GM12892 (cell line): Measurements from ENCODE around the gene CEP112.

Experiments
- DNase-seq: peaks from one replicate; pipeline ENCODE4 v3.0.0; 2011; ENCODE audit not compliant: insufficient read length
- FAIRE-seq: peaks from 2 replicates; lab custom pipeline; 2011; peaks lifted over from hg19 to GRCh38; lab: Jason Lieb, UNC
- POLR2A ChIP-seq: IDR thresholded peaks from 2 replicates; pipeline ENCODE4 v1.6.1; 2011; ENCODE audit warnings: low read depth, low read length, control low read depth
- POLR2AphosphoS5 ChIP-seq: IDR thresholded peaks from 2 replicates; pipeline ENCODE4 v1.6.1; 2011; ENCODE audit warnings: low read depth, low read length, control low read depth
- TAF1 ChIP-seq: IDR thresholded peaks from 2 replicates; pipeline ENCODE4 v1.6.1; 2011; ENCODE audit warnings: low read depth, mild to moderate bottlenecking, control low read depth, low read length, borderline replicate concordance

CEP112 gene

DNA sequence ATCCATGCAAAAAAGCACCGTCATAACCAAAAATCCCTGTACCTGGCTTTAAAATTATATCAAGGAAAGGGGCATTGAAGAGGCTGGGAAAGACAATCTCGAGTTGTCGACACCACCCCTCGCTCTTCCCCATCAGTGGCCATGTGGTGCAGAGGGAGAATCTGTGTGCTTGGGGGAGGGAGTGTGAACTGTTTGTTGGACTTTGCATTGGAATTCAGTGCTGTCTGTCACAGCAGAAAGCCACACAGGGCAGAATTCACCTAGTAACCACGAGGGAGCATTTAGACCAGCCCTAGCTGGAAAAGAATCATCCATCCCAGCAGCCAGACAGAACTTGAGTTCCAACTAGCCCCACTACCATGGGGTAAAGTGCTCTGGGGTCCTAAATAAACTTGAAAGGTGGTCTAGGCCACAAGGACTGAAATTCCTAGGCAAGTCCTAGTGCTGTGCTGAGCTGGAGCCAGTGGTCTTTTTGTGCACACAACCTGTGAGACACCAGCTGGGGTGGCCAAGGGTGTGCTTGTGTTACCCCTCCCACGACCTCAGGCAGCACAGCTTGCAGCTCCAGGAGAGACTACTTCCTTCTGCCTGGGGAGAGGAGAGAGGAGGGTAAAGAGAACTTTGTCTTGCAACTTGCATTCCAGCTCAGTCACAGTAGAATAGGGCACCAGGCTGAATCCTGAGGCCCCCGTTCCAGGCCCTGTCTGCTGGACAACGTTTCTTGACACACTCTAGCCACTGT lies 11.5 kb upstream of the CEP112 start:
- DNase-seq (no peak), FAIRE-seq (no peak)
- TF ChIP-seq POLR2A (no peak), TAF1 (no peak), POLR2AphosphoS5 (no peak)

DNA sequence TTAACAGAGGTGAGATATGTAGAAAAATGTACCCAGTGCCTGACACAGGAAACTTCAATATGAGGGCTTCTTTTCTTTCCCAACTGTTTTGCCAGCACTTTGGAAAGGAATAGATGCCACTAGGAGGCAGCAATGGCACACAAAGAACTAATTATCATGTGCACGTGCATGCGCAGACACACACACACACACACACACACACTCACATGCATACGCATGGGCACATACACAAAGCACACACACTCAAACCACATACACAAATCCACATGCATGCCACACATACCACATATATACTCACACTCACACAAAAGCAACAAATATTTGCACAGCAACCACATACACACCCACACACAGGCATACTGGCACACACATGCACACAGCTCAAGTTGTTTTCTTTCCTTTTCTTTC lies 8.8 kb upstream of the CEP112 start:
- TF ChIP-seq POLR2AphosphoS5 = no peak
- no peak for TF ChIP-seq POLR2A
- no peak for TF ChIP-seq TAF1
- FAIRE-seq = no peak
- DNase-seq = no peak

DNA sequence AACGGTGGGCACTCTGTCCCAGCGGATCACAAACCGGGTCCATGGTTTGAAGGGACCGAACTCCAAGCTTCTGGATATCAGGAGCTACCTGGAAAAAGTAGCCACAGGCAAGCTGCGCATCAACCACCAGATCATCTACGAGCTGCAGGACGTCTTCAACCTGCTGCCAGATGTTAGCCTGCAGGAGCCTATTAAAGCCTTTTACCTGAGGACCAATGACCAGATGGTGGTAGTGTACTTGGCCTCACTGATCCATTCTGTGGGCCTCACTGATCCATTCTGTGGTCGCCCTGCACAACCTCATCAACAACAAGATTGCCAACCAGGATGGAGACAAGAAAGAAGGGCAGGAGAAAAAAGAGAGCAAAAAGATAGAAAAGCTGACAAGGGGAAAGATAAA lies 6.3 kb upstream of the CEP112 start:
- FAIRE-seq = no peak
- no peak for DNase-seq
- TF ChIP-seq TAF1 (no peak), POLR2AphosphoS5 (no peak), POLR2A (no peak)

DNA sequence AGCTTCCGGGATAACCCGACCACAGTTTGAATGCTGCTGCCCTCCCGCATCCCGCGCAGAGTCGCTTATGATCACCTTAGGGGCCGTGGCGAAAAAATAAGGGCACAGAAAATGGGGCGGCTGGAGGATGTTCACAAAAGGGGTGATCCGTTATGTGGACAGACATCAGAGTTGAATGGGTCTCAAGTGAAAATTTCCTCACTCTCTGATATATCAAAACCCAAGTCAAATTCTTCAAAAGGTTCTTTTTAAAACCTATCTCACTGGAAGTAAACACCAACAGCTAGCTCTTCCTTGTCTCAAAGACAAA lies 400 bp upstream of the CEP112 start:
- TF ChIP-seq TAF1 (no peak), POLR2AphosphoS5 (no peak), POLR2A (no peak)
- FAIRE-seq = no peak

DNA sequence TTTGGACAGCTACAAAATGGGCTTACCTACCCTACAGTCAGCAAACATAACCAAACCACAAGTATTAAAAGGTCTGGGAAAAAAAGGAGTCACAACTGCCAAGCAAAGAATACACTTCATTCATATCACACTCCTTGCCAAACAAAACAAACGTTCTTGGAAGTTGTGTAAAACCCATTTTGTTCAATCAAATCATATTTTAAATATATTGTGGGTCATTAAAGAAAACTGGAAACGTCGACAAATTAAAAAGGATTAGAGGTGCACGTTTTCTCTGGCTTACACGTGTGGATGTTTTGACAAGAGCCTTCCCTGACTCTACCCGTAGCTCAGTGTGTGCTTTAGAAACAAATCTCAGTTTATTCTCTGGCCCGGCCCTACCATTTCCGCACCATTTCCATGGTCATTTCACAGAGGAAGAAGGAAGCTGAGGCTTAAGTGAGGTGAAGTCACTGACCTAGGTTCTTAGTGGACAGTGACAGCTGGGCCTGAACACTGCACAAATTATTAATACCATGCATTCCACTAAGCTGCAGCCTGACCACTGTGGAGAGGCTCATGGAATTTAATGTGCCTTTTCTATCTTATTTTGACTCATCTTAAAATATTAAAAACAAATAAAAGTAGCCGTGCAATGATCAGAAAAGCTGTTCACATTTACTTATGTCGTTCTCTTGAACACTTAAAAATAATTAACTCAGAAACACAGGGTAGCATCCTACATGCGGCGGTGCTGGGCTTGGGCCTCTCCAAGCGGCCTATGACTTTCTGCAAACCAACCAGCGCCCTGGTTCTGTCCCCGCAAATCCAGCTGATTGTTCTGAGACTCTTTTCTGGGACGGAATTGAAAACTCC lies 968 bp downstream of the CEP112 start:
- TF ChIP-seq POLR2AphosphoS5 (no peak), POLR2A (no peak), TAF1 (no peak)
- FAIRE-seq (no peak), DNase-seq (no peak)

More for the DNA sequence above, 400 bp upstream of the CEP112 start:
- no peak for DNase-seq

DNA sequence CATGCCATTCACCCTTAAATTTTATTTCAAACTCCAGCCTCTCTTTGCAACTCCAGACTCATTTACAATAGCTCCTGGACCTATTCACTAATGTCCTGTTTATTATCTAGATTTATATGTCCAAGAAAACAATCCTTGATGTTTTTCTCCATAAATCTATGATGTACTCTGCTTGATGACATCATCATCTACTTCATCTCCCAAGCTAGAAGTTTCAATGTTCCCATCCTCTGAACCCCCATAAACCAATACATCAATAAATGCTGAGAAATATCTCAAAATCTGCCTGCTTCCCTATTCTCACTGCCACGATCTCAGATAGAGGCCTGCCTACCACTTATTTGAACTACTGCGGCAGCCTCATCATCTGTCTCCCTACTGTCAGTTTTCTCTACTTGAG lies 4.2 kb downstream of the CEP112 start:
- TF ChIP-seq TAF1 = no peak
- no peak for TF ChIP-seq POLR2A
- TF ChIP-seq POLR2AphosphoS5 = no peak
- DNase-seq (no peak), FAIRE-seq (no peak)

DNA sequence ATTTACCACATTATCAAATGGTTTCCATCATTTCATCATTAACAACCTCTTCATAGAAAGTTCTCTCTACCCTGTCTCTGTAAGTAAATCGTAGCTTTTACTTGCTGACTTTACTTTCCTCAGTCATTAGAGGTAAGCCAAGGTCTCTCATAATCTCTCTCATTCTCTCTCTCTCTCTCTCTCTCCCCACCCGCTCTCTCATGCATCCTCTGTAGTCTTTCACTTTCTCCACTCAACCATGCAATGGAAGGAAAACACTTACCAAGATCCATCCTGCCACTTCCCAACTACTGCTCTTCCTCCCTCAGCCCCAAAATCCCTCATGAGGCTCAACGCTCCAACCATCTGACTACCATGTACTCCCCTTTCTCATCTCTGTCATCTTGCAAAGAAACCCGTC lies 6.1 kb downstream of the CEP112 start:
- no peak for TF ChIP-seq TAF1
- no peak for TF ChIP-seq POLR2A
- TF ChIP-seq POLR2AphosphoS5 = no peak
- FAIRE-seq = no peak
- no peak for DNase-seq

DNA sequence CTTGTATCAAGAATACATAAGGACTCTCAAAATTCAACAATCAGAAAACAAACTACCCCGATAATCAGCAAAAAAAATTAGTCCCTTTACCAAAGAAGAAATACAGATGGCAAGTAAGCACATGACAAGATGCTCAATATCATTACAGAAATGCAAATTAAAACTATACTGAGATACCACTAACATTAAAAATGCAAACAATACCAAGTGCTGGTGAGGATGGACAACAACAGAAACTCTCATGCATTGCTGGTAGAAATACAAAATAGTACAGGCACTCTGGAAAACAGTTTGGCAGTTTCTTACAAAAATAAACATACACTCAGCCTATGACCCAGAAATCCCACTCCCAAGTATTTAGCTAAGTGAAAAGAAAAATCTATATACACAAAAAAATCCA lies 7.5 kb downstream of the CEP112 start:
- FAIRE-seq (no peak), DNase-seq (no peak)
- TF ChIP-seq POLR2A (no peak), POLR2AphosphoS5 (no peak), TAF1 (no peak)

DNA sequence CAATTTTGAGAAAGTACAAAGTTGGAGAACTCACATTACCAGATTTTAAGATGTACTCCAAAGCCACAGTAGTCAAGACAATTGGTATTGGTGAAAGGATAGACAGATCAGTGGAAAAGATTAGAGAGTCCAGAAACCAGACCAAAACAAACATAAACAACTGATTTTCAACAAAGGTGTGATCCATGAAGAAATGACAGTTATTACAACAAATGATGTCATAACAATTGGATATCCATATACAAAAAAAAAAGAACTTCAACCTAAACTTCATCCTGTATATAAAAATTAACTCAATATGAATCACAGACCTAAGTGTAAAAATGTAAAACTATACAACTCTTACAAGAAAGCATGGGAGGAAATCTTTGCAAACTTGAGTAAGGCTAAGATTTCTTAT lies 8.4 kb downstream of the CEP112 start:
- FAIRE-seq (no peak), DNase-seq (no peak)
- no peak for TF ChIP-seq POLR2AphosphoS5
- TF ChIP-seq POLR2A = no peak
- no peak for TF ChIP-seq TAF1

DNA sequence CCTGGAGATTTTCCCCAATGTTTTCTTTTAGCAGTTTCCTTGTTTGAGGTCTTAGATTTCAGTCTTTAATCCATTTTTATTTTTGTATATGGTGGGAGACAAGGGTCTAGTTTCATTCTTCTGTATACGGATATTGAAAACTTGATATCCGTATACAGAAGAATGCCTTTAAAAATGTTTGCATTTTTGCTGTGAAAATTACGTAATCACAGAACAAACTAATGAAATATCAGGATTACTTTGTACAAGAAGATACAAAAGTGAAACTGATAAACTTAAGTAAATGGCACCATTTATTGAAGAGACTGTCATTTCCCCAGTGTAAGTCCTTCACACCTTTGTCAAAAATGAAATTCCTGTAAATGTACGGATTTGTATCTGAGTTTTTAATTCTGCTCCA lies 13.3 kb downstream of the CEP112 start:
- FAIRE-seq (no peak), DNase-seq (no peak)
- no peak for TF ChIP-seq TAF1

DNA sequence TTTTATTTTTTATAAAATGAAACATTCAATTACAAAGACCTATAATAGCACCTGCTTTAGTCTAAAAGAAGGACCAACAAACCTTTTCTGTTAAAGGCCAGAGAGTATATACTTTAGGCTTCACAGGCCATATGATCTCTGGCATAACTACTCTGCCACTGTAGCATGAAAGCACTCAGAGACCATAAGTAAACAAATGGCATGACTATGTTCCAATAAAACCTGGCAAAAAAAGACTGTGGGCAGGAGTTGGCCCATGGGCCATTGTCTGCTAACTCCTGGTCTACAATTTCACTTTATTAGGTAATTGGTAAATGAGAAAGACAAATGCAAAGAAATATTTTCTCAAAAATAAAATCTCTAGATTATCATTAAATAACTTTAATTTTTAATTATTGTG lies 14.9 kb downstream of the CEP112 start:
- FAIRE-seq (no peak), DNase-seq (no peak)
- TF ChIP-seq POLR2AphosphoS5 (no peak), TAF1 (no peak), POLR2A (no peak)

DNA sequence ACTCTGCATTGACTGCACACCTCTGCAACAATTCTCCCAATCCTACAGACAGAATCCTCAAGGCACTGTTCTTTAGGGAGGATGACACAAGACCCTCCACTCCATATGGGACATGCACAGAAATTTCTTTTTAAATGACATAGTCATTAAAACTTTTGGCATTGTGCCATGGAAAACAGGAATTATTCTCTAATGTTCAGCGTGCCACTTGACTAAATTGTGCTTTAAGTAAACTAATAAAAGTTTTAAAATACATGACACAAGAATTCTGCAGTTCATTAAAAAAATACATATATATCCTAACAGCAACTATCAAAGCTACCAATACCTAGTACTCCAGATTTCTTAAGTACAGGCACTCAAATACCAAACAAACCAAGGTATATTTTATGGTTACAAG lies 16.0 kb downstream of the CEP112 start:
- DNase-seq (no peak), FAIRE-seq (no peak)
- TF ChIP-seq POLR2A (no peak), TAF1 (no peak), POLR2AphosphoS5 (no peak)
